22Rv1 (cell line): ENCODE results near the gene ASB4.

ENCODE experiments used
- CTCF ChIP-seq: fragments of 450-650 bp; IDR thresholded peaks from 2 replicates; pipeline ENCODE4 v1.5.1; 2017; ENCODE audit warnings: mild to moderate bottlenecking
- ZFX ChIP-seq: fragments of 450-650 bp; IDR thresholded peaks from 2 replicates; pipeline ENCODE4 v1.6.1; 2017; ENCODE audit warnings: antibody characterized with exemption, borderline replicate concordance

- no peak for TF ChIP-seq CTCF
- no peak for TF ChIP-seq ZFX
These were observed 14.7 kb upstream of the ASB4 start for GRCh38 chr7:95471071-95471470.
